GM23248 (cell line): ENCODE results near the gene CDH22. TPM values are rescaled to one million over a fixed set of nuclear protein-coding genes. Genes with fewer than 3 reads are reported as not detected.

Experiments
- DNase-seq: peaks from one replicate; pipeline ENCODE4 v3.0.0-alpha.2; 2015
- H2AFZ ChIP-seq: fragments of 200-600 bp; sonication (generic); 2 replicates; pipeline ENCODE4 v1.6.1; 2016; ENCODE audit warnings: antibody characterized with exemption
- H3F3A ChIP-seq: fragments of 200-600 bp; sonication (generic); 2 replicates; pipeline ENCODE4 v1.6.1; 2016; ENCODE audit warnings: mild to moderate bottlenecking, antibody characterized with exemption, mixed run types; ENCODE audit not compliant: insufficient read depth
- H3K27ac ChIP-seq: fragments of 200-600 bp; sonication (generic); 2 replicates; pipeline ENCODE4 v1.5.1; 2016; ENCODE audit warnings: mild to moderate bottlenecking
- H3K27me3 ChIP-seq: fragments of 200-600 bp; sonication (generic); replicated peaks from 2 replicates; pipeline ENCODE4 v1.6.1; 2016; ENCODE audit warnings: mild to moderate bottlenecking; ENCODE audit not compliant: insufficient read depth
- H3K36me3 ChIP-seq: fragments of 200-600 bp; sonication (generic); 2 replicates; pipeline ENCODE4 v1.6.1; 2016; ENCODE audit warnings: low read depth, mild to moderate bottlenecking
- H3K4me1 ChIP-seq: fragments of 200-600 bp; sonication (generic); 2 replicates; pipeline ENCODE4 v1.6.1; 2016; ENCODE audit warnings: mild to moderate bottlenecking; ENCODE audit not compliant: insufficient read depth
- H3K4me2 ChIP-seq: fragments of 200-600 bp; sonication (generic); one replicate; pipeline ENCODE4 v1.6.1; 2016; ENCODE audit warnings: mild to moderate bottlenecking; ENCODE audit not compliant: unreplicated experiment
- H3K4me3 ChIP-seq: fragments of 200-600 bp; sonication (generic); 2 replicates; pipeline ENCODE4 v1.5.1; 2016; ENCODE audit warnings: mild to moderate bottlenecking
- H3K79me2 ChIP-seq: fragments of 200-600 bp; sonication (generic); 2 replicates; pipeline ENCODE4 v1.6.1; 2016; ENCODE audit warnings: mild to moderate bottlenecking; ENCODE audit not compliant: insufficient read depth
- H3K9ac ChIP-seq: fragments of 200-600 bp; sonication (generic); 2 replicates; pipeline ENCODE4 v1.6.1; 2016; ENCODE audit warnings: mild to moderate bottlenecking
- H3K9me2 ChIP-seq: fragments of 200-600 bp; sonication (generic); 2 replicates; pipeline ENCODE4 v1.6.1; 2016; ENCODE audit warnings: mixed run types, mild to moderate bottlenecking, moderate library complexity; ENCODE audit not compliant: insufficient read depth
- H3K9me3 ChIP-seq: fragments of 200-600 bp; sonication (generic); one replicate; pipeline ENCODE4 v1.6.1; 2017; ENCODE audit warnings: low read depth
- H4K20me1 ChIP-seq: fragments of 200-600 bp; sonication (generic); 2 replicates; pipeline ENCODE4 v1.6.0; 2016; ENCODE audit not compliant: insufficient read depth
- EZH2 ChIP-seq: fragments of 200-600 bp; sonication (generic); IDR thresholded peaks from 2 replicates; pipeline ENCODE4 v1.6.1; 2018; ENCODE audit warnings: antibody characterized with exemption, mild to moderate bottlenecking; ENCODE audit not compliant: insufficient read depth, poor library complexity, severe bottlenecking
- EZH2phosphoT487 ChIP-seq: fragments of 200-600 bp; sonication (generic); IDR thresholded peaks from 2 replicates; pipeline ENCODE4 v1.6.1; 2018; ENCODE audit warnings: antibody characterized with exemption, moderate library complexity, mild to moderate bottlenecking, low read depth; ENCODE audit not compliant: insufficient read depth
- WGBS, 2 experiments: methylation state at CpG; one replicate each; pipeline ENCODE4 v1.1.6; 2015 to 2017; ENCODE audit warnings: low lambda C conversion rate in 2 of 2, low coverage in 1 of 2; ENCODE audit errors: missing lambda C conversion rate in 2 of 2; 5-methylcytosine and 5-hydroxymethylcytosine counted together
- in situ Hi-C: fragments of 300-500 bp; cut with MboI; formaldehyde crosslinking; loops from 2 replicates; pipeline ENCODE4 v1.15.0; 2020
- polyA plus RNA-seq: library from polyadenylated mRNA; unstranded; fragments of >200 nt; fragmentation: Nextera tagmentation; extraction: Ambion mirVana; gene quantifications from 2 replicates; pipeline ENCODE4 v1.2.1, GENCODE V29; 2016
- total RNA-seq: library from RNA; depleted of rRNA; stranded (reverse); fragments of >200 nt; shearing (Covaris generic); gene quantifications from 2 replicates; pipeline ENCODE4 v1.2.3, GENCODE V29; 2014

The CDH22 gene
- total and polyA plus RNA-seq, 2 experiments from 2014 or later, result not detected

DNA sequence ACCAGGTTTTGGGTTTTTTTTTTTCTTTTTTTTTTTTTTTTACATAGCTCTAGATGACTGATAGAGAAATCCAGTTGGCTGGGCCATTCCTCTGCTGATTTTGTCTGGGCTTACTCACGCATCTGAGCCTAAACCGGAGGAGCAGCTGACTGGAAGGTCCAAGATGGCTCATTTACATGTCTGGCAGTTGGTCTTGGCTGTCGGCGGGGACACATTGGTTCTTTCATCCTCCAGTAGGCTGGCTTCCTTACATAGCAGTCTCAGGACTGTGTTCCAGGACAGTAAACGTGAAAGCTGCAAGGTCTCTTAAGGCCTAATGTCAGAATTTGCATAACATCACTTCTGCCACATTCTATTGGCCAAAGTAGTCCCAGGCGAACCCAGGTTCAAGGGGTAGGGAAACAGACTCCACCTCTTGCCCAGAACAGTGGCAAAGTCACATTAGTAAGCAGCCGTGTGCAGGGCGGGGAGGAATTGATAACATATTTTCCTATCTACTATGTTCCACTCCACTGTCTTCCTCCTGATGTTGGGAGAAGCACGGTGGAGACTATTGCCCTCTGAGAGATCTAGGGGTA, 87.0 kb downstream of the CDH22 start:
- no peaks in the 10 kb centered on the region for H3K36me3 ChIP-seq
- no peak overlapping the region for H2AFZ ChIP-seq
- in situ Hi-C loops, result no loop called here
- no peaks in the 10 kb centered on the region for H3F3A ChIP-seq
- H3K79me2 ChIP-seq, result no peaks in the 10 kb centered on the region
- H4K20me1 ChIP-seq, result no peaks in the 10 kb centered on the region
- H3K27me3 ChIP-seq, result no peaks in the 10 kb centered on the region; the same call in 1 of the 2 replicates
- DNase-seq, result no peak
- TF ChIP-seq EZH2phosphoT487 (no peak), EZH2 (no peak)
- H3K4me3 ChIP-seq, result no peak overlapping the region
- H3K9me2 ChIP-seq, result no peaks in the 10 kb centered on the region
- no peaks in the 10 kb centered on the region for H3K9me3 ChIP-seq
- H3K27ac ChIP-seq, result no peak overlapping the region
- H3K4me1 ChIP-seq, result no peaks in the 10 kb centered on the region
- no peak overlapping the region for H3K9ac ChIP-seq
- no peak overlapping the region for H3K4me2 ChIP-seq
- 59 to 60% methylated on average over 9 of the region's 9 CpGs for WGBS, 2 experiments

DNA sequence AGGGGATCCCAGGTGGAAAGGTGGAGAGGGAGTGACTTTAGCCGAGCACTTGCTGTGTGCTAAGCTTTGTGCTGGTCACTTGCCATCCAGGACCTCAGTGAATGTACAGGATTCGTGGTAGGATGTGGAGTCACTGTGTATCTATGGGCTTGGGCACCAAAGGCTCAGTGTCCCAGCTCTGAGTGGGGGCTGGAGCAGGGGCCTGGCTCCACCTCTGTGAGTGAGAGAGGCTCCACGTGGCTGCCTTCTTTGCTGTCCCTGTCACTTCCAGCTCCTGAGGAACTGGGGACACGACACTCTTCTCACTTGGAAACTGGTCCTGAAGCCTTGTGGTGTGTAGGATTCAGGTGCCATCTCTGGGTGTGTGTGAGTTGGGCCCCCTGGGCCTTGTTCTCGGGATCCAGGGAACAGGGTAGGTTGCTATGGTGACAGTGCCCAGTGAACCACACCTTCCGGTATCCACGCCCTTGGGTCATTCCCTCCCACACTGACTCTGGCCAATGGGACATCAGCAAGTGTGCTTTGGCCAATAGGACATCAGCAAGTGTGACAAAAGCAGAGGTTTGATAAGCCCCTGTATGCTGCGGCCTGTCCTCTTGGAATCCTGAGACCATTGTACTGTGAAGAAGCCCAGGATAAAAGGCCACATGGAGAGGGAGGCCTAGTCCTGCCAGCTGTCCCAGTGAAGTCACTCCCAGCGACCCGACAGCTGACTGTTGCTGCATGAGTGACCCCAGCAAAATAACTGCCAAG, 87.7 kb downstream of the CDH22 start:
- no peak overlapping the region for H3K4me3 ChIP-seq
- no peak overlapping the region for H3K4me2 ChIP-seq
- H3K27me3 ChIP-seq, result no peaks in the 10 kb centered on the region; the same call in 1 of the 2 replicates
- no peak overlapping the region for H3K27ac ChIP-seq
- H2AFZ ChIP-seq, result no peak overlapping the region
- no peaks in the 10 kb centered on the region for H4K20me1 ChIP-seq
- H3K4me1 ChIP-seq, result no peaks in the 10 kb centered on the region
- WGBS, 2 experiments, result 43 to 46% methylated on average over 10 of the region's 10 CpGs
- in situ Hi-C loops, result no loop called here
- no peak overlapping the region for H3K9ac ChIP-seq
- H3K79me2 ChIP-seq, result no peaks in the 10 kb centered on the region
- no peak for DNase-seq
- H3F3A ChIP-seq, result no peaks in the 10 kb centered on the region
- H3K9me3 ChIP-seq, result no peaks in the 10 kb centered on the region
- TF ChIP-seq EZH2phosphoT487 (no peak), EZH2 (no peak)
- H3K36me3 ChIP-seq, result no peaks in the 10 kb centered on the region
- H3K9me2 ChIP-seq, result no peaks in the 10 kb centered on the region

DNA sequence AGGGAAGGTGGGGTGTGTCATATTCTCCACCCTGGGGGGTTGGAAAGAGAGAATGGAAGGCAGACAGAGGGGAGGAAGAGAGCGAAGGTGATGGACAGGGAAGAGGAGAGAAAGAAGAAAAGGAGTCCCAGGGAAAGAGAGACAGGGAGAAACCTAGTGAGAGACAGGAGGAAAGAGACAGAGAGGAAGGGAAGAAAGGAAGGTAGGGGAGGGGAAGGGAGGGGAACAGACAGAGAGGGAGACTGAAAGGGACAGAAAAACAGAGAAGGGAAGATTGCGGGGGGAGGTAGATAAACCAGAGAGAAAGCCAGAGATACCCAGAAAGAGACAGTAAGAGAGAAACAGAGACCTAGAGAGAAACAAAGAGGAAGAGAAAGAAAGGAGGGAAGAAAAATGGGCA, 88.4 kb downstream of the CDH22 start:
- no peaks in the 10 kb centered on the region for H3K9me3 ChIP-seq
- 52 to 100% methylated on average over 1 to 2 of the region's 2 CpGs for WGBS, 2 experiments
- no peaks in the 10 kb centered on the region for H3K9me2 ChIP-seq
- TF ChIP-seq EZH2phosphoT487 (no peak), EZH2 (no peak)
- H3K27me3 ChIP-seq, result no peaks in the 10 kb centered on the region; the same call in 1 of the 2 replicates
- no peak overlapping the region for H2AFZ ChIP-seq
- no peak overlapping the region for H3K4me3 ChIP-seq
- H3K4me2 ChIP-seq, result no peak overlapping the region
- H3K4me1 ChIP-seq, result no peaks in the 10 kb centered on the region
- H3K36me3 ChIP-seq, result no peaks in the 10 kb centered on the region
- no peaks in the 10 kb centered on the region for H3F3A ChIP-seq
- DNase-seq, result no peak
- H4K20me1 ChIP-seq, result no peaks in the 10 kb centered on the region
- no peaks in the 10 kb centered on the region for H3K79me2 ChIP-seq
- H3K27ac ChIP-seq, result no peak overlapping the region
- H3K9ac ChIP-seq, result no peak overlapping the region
- in situ Hi-C loops, result no loop called here

DNA sequence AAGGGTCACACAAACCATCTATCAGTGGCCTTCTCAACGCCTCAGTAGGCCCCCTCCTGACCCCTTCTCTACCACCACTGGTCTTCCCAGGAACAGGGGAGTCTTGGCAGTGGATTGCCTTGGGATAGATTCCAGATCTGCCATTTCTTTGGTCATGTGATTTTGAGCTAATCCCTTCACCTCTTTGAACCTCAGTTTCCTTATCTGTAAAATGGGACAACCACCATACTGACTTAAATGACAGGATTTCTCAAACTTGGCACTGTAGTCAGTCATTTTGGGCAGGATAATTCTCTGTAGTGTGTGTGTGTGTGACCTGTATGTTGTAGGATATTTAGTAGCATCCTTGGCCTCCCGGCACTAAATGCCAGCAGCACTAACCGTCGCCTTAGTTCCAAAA, 89.1 kb downstream of the CDH22 start:
- no peak for DNase-seq
- no peak overlapping the region for H3K27ac ChIP-seq
- in situ Hi-C loops, result no loop called here
- no peaks in the 10 kb centered on the region for H3K27me3 ChIP-seq
- H3K4me2 ChIP-seq, result no peak overlapping the region
- no peaks in the 10 kb centered on the region for H3K9me3 ChIP-seq
- no peaks in the 10 kb centered on the region for H3F3A ChIP-seq
- no peak overlapping the region for H3K9ac ChIP-seq
- H2AFZ ChIP-seq, result no peak overlapping the region
- WGBS, 2 experiments, result 70 to 76% methylated on average over 4 of the region's 4 CpGs
- TF ChIP-seq EZH2phosphoT487 (no peak), EZH2 (no peak)
- no peak overlapping the region for H3K4me3 ChIP-seq
- no peaks in the 10 kb centered on the region for H4K20me1 ChIP-seq
- no peaks in the 10 kb centered on the region for H3K36me3 ChIP-seq
- no peaks in the 10 kb centered on the region for H3K4me1 ChIP-seq
- H3K79me2 ChIP-seq, result no peaks in the 10 kb centered on the region
- no peaks in the 10 kb centered on the region for H3K9me2 ChIP-seq
